ENCODE data around the gene HDAC9. TPM values are rescaled to one million over a fixed set of nuclear protein-coding genes. Genes with fewer than 3 reads are reported as not detected.

The HDAC9 gene
- total RNA-seq, 4 donors from 2014 or later: 19.6 to 48.3 (median 28.4) TPM

- TF ChIP-seq, protein P1, sequence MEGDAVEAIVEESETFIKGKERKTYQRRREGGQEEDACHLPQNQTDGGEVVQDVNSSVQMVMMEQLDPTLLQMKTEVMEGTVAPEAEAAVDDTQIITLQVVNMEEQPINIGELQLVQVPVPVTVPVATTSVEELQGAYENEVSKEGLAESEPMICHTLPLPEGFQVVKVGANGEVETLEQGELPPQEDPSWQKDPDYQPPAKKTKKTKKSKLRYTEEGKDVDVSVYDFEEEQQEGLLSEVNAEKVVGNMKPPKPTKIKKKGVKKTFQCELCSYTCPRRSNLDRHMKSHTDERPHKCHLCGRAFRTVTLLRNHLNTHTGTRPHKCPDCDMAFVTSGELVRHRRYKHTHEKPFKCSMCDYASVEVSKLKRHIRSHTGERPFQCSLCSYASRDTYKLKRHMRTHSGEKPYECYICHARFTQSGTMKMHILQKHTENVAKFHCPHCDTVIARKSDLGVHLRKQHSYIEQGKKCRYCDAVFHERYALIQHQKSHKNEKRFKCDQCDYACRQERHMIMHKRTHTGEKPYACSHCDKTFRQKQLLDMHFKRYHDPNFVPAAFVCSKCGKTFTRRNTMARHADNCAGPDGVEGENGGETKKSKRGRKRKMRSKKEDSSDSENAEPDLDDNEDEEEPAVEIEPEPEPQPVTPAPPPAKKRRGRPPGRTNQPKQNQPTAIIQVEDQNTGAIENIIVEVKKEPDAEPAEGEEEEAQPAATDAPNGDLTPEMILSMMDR (IDR thresholded peaks at IDR 0.05; ENCODE audit: low read depth): no peak
These were observed 149.4 kb downstream of the HDAC9 start for GRCh38 chr7:18644981-18645380.

DNA sequence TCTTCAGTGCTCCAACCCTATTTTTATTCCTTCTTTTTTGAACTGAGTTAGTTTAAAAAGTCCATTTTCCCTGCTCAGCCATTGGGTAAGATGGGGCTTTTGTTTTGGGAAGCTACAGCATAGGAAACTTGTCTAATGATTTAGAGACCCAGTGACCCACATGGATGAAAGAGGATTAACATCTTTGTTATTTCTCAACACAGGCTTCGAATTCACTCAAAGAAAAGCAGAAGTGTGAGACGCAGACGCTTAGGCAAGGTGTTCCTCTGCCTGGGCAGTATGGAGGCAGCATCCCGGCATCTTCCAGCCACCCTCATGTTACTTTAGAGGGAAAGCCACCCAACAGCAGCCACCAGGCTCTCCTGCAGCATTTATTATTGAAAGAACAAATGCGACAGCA is 152.0 kb downstream of the HDAC9 start:
- TF ChIP-seq, protein P1 (IDR thresholded peaks at IDR 0.05; ENCODE audit: low read depth): no peak

- TF ChIP-seq, protein P1 (IDR thresholded peaks at IDR 0.05; ENCODE audit: low read depth): no peak
These were observed 153.6 kb downstream of the HDAC9 start for GRCh38 chr7:18648849-18649758.

GRCh38 chr7:18653381-18654155 is 158.0 kb downstream of the HDAC9 start:
- TF ChIP-seq, protein P1 (IDR thresholded peaks at IDR 0.05; ENCODE audit: low read depth): no peak

DNA sequence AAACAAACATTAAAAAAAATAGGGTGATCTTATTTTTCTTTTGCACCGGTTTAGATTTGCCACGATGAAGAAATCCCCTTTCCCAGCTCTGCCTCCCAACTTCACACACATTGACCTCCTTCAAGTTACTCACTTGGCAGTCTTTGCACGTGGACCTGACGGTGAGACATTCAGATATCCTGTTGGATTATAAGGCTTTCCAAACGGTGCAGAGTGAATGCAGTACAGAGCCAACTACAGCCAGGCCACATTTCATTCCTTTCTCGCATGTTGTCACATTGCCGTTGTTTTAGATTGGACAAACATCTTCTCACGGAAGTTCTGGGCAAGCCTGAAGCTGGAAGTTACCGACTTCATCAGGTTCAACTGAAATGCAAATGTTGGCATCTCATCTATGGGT is 159.2 kb downstream of the HDAC9 start:
- TF ChIP-seq, protein P1 (IDR thresholded peaks at IDR 0.05; ENCODE audit: low read depth): no peak

GRCh38 chr7:18655506-18655905 is 160.0 kb downstream of the HDAC9 start:
- TF ChIP-seq, protein P1 (IDR thresholded peaks at IDR 0.05; ENCODE audit: low read depth): no peak

GRCh38 chr7:18655912-18656311 is 160.4 kb downstream of the HDAC9 start:
- TF ChIP-seq, protein P1 (IDR thresholded peaks at IDR 0.05; ENCODE audit: low read depth): no peak
